Common myeloid progenitor, CD34-positive (primary cell): ENCODE measurements around the gene WDR18.
"Not testable (repeated sequence)": the region's sequence is repeated elsewhere in the genome, so short reads cannot be mapped to it uniquely, and the experiment has no call there.

Experiments used
- CTCF ChIA-PET: fragments of 350-600 bp; sonication (Branson Sonifier 250); formaldehyde crosslinking; loops from one replicate; lab custom pipeline; 2021; ENCODE audit warnings: antibody characterized with exemption; lab: Charles Lee
- POLR2A ChIA-PET: fragments of 350-600 bp; sonication (Branson Sonifier 250); formaldehyde crosslinking; loops from one replicate; lab custom pipeline; 2021; ENCODE audit warnings: antibody characterized with exemption; lab: Charles Lee
- DNase-seq, 3 donors: peaks; one replicate each; pipeline versions ENCODE4 v3.0.0 to v3.0.0-alpha.2; 2013
- H3K27ac ChIP-seq, 2 experiments: 1 replicate in 1 of 2; 2 replicates in 1 of 2; pipeline ENCODE4 v1.7.0; 2013; ENCODE audit warnings: inconsistent platforms in 2 of 2, low read length in 2 of 2, mild to moderate bottlenecking in 2 of 2, low read depth in 1 of 2, moderate library complexity in 1 of 2; ENCODE audit not compliant: severe bottlenecking in 2 of 2, insufficient read depth in 1 of 2, poor library complexity in 1 of 2
- H3K27me3 ChIP-seq, 5 experiments: replicated peaks in 2 of 5; 1 replicate in 3 of 5; 2 replicates in 2 of 5; pipeline versions ENCODE4 v1.6.1 to v1.7.0; 2013; ENCODE audit warnings: low read length in 4 of 5, mild to moderate bottlenecking in 2 of 5, moderate library complexity in 2 of 5, inconsistent platforms in 1 of 5; ENCODE audit not compliant: insufficient read depth in 5 of 5, control insufficient read depth in 4 of 5
- H3K36me3 ChIP-seq, 4 experiments: 1 replicate in 2 of 4; 2 replicates in 2 of 4; pipeline versions ENCODE4 v1.6.1 to v1.7.0; 2013; ENCODE audit warnings: low read length in 3 of 4, control low read depth in 1 of 4, mild to moderate bottlenecking in 1 of 4; ENCODE audit not compliant: control insufficient read depth in 4 of 4, insufficient read depth in 4 of 4
- H3K4me1 ChIP-seq, 4 experiments: 1 replicate in 3 of 4; 2 replicates in 1 of 4; pipeline versions ENCODE4 v1.6.1 to v1.7.1; 2013; ENCODE audit warnings: low read length in 3 of 4, mild to moderate bottlenecking in 3 of 4, control low read depth in 1 of 4, inconsistent platforms in 1 of 4, moderate library complexity in 1 of 4; ENCODE audit not compliant: control insufficient read depth in 4 of 4, insufficient read depth in 4 of 4; ENCODE audit errors: control extremely low read depth in 1 of 4
- H3K4me3 ChIP-seq, 7 experiments: 1 replicate in 4 of 7; 2 replicates in 3 of 7; pipeline versions ENCODE4 v1.5.1 to v1.7.0; 2013; ENCODE audit warnings: mild to moderate bottlenecking in 7 of 7, low read length in 6 of 7, moderate library complexity in 6 of 7, inconsistent platforms in 2 of 7, low read depth in 2 of 7, control low read depth in 1 of 7; ENCODE audit not compliant: insufficient read depth in 4 of 7, control insufficient read depth in 1 of 7; ENCODE audit errors: extremely low read depth in 1 of 7
- H3K9me3 ChIP-seq, 5 experiments: 1 replicate in 4 of 5; 2 replicates in 1 of 5; pipeline versions ENCODE4 v1.6.1 to v1.7.1; 2013; ENCODE audit warnings: low read length in 4 of 5, mild to moderate bottlenecking in 2 of 5, inconsistent platforms in 1 of 5, low read depth in 1 of 5, moderate library complexity in 1 of 5; ENCODE audit not compliant: control insufficient read depth in 4 of 5, insufficient read depth in 2 of 5; ENCODE audit errors: control extremely low read depth in 1 of 5
- WGBS: methylation state at CpG from one replicate; pipeline ENCODE4 v1.1.5; 2013; ENCODE audit not compliant: insufficient coverage; 5-methylcytosine and 5-hydroxymethylcytosine counted together

WDR18 gene

DNA sequence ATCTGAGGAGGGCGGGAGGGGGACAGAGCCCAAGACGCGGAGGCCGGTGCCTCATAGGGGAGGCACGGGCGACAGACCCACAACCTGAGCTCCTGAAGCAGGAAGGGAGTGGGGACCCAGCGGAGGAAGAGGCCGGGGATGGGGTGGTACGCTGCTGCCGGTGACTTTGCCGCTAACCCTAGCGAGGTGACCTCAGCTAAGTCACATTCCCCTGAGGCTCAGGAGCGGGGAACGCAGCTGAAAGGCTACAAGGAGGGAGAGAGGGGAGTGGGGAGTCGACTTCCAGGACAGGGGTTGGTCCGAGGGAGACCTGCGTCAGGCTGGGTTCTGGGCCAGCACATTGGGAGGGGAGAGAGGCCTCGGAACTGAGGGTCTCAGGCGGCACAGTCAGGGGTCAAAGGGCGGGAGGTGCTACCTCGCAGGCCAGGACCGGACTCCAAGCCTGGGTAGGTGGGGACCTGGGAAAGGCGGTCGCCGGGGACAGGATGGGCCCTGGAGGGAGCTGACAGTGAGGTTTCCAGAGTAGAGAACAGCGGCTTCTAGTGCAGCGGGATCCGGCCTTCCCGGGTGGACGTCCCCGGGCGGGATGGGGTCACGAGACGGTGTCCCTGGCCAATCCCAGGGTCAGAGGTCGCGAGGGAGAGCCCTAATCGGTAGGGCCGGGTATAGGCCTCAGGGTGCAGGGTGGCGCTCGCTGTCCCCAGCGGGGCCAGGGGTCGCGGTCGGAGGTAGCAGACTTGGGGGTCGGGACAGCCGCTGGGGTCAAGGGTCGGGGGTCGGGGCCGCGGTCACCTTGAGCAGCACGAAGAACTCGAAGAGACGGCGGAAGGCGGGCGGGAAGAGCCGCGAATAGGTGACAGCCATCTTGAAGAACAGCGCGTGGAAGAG is 36.1 kb downstream of the WDR18 start:
- POLR2A ChIA-PET = interaction anchor here (0.5 to 1.5 kb wide), 4 partner anchors 24 to 174 kb away, joined by 3 to 6 read pairs (median 4); partner anchors contain the start of gene WDR18
- H3K27ac ChIP-seq = peak overlapping the region; percentile 99
- peak in 1 of 3 donors; percentile 70 for DNase-seq
- WGBS = under 1% methylated on average over 59 of the region's 60 CpGs
- H3K9me3 ChIP-seq = no peaks in the 10 kb centered on the region
- H3K4me3 ChIP-seq = peak overlapping the region; percentile 66 to 97 (median 91)
- peaks cover 0 to 32% (median 6%) of the 10 kb centered on the region in 4 experiments for H3K36me3 ChIP-seq
- H3K27me3 ChIP-seq = no peaks in the 10 kb centered on the region
- CTCF ChIA-PET = interaction anchor here (1.0 to 1.8 kb wide), 6 partner anchors 15 to 68 kb away, joined by 3 to 7 read pairs (median 3); partner anchors contain the start of gene GRIN3B
- H3K4me1 ChIP-seq = peaks cover 0 to 45% (median 41%) of the 10 kb centered on the region in 4 experiments

DNA sequence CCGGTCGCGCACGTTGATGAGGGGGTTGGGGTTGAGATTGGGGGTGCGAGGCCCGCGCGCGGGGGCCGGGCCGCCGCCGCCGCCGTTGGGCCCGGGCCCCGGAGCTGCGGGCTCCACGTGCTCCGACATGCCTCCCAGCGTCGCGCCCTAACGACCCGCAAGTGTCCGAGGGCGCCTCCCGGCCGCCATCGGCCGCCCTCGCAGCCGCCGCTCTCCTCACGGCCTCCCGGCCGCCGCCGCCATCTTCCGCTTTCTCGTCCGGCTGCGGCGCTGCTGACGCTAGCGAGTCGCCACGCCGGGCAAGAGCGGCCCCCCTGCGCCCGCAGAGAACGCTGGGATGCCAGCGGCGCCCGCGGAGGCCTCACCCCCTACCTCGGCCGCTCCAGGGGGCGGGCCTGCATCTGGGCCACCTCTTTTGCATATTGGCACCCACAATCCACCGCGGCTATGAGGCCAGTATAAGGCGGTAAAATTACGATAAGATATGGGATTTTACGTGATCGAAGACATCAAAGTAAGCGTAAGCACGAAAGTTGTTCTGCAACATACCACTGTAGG is 36.8 kb downstream of the WDR18 start, which contains the start of gene TMEM259:
Gene TMEM259, minus strand, starts transcription at position 256 of the 558 bp plus-strand sequence. Its CDS starts 127 bp downstream, at position 129.
- DNase-seq = peak; percentile 97 to 99 (median 98)
- Histone ChIP-seq H3K9me3 (no peaks in the 10 kb centered on the region), H3K36me3 (peaks cover 0 to 30% (median 5%) of the 10 kb centered on the region in 4 experiments), H3K27me3 (no peaks in the 10 kb centered on the region), H3K4me1 (peaks cover 0 to 47% (median 44%) of the 10 kb centered on the region in 4 experiments), H3K4me3 (peak within 1 kb of the TSS; percentile 66 to 97 (median 91)), H3K27ac (peak within 1 kb of the TSS; percentile 99)
- ChIA-PET CTCF (interaction anchor here (0.9 to 1.8 kb wide), 4 partner anchors 8 to 69 kb away, joined by 3 to 9 read pairs (median 5); partner anchors contain the start of gene GRIN3B), POLR2A (interaction anchor here (0.6 to 1.5 kb wide), 5 partner anchors 18 to 186 kb away, joined by 3 to 5 read pairs (median 3); partner anchors contain the start of genes ARHGAP45 and WDR18)
- 0% methylated on average over 50 of the region's 68 CpGs for WGBS

DNA sequence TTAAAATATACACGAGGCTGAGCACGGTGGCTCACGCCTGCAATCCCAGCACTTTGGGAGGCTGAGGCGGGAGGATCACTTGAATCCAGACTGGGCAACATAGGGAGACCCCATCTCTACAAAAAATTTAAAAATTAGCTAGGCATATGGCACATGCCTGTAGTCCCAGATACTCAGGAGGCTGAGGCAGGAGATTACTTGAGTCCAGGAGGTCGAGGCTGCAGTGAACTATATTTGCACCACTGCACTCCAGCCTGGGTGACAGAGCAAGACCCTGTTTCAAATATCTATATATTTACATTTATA is 39.7 kb downstream of the WDR18 start:
- H3K9me3 ChIP-seq, H3K27ac ChIP-seq, H3K4me3 ChIP-seq, H3K36me3 ChIP-seq, H3K27me3 ChIP-seq, POLR2A ChIA-PET, DNase-seq: not testable (repeated sequence)
- WGBS = 90% methylated on average over 4 of the region's 5 CpGs
- CTCF ChIA-PET = interaction anchor here (1.4 kb wide), 1 partner anchor 8 kb away, joined by 3 read pairs; no protein-coding TSS in a partner anchor
- peaks cover 0 to 48% (median 43%) of the 10 kb centered on the region in 4 experiments for H3K4me1 ChIP-seq

DNA sequence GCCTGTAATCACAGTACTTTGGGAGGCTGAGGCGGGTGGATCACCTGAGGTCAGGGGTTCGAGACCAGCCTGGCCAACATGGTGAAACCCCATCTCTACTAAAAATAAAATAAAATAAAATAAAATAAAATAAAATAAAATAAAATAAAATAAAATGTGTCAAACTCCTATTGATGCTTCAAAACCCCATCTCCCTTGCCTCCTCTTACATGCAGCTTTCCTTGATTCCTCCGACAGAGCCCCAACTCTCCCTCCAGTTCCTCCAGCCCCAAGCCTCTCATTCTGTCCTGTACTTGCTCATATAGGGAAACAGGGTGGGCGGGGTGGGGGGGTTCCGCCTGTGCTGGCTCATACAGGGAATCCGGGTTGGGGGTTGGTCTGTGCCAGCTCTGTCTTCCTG is 40.9 kb downstream of the WDR18 start:
- H3K27me3 ChIP-seq, DNase-seq, H3K4me3 ChIP-seq, H3K27ac ChIP-seq, H3K36me3 ChIP-seq, CTCF ChIA-PET, H3K9me3 ChIP-seq: not testable (repeated sequence)
- H3K4me1 ChIP-seq = peaks cover 0 to 42% (median 34%) of the 10 kb centered on the region in 4 experiments
- POLR2A ChIA-PET = interaction anchor here (1.5 kb wide), 1 partner anchor 13 kb away, joined by 4 read pairs; no protein-coding TSS in a partner anchor
- 100% methylated on average over 1 of the region's 6 CpGs for WGBS

DNA sequence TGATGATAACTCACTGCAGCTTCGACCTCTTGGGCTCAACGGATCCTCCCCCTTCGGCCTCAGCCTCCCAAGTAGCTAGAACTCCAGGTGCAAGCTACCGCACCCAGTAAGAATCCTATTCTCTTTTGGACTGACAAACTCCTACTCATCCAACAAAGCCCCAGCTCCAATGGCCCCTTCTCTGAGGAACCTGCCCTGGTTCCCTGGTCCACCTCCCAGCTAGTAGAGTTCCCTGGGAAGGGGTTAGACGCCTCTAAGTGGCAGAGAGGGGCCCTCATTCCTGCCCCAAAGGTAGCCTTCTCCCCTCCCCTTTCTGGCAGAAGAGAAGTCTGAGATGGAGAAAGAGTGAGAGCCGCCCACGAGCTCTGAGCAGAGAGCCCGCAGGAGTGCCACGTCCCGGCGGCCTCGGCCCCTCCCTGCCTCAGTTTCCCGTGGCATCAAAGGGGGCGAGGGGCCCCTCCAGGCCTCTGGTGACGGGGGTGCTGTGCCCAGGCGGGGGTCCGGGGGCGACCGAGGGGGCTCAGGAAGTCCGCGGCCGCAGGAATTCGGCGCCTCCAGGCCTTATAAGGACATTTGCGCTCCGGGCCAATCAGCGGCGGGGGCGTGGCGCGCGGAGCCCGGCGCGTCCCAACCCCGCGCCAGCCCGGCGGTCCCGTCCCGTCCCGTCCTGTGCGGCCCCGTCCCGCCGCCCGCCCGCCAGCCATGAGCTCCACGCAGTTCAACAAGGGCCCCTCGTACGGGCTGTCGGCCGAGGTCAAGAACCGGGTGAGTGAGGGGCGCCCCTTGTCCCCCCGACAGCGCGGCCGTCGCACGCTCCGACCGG is 42.0 kb downstream of the WDR18 start, which contains the start of gene CNN2:
Gene CNN2, plus strand, starts transcription at position 649 of the 823 bp plus-strand sequence. Its CDS starts 54 bp downstream, at position 703.
- WGBS = 5% methylated on average over 54 of the region's 63 CpGs
- POLR2A ChIA-PET = interaction anchor here (0.8 to 1.5 kb wide), 9 partner anchors 11 to 244 kb away, joined by 3 to 5 read pairs (median 3); partner anchors contain the start of genes ABCA7 and ARHGAP45
- H3K4me1 ChIP-seq = peaks cover 0 to 37% (median 29%) of the 10 kb centered on the region in 4 experiments
- no peaks in the 10 kb centered on the region for H3K27me3 ChIP-seq
- H3K27ac ChIP-seq = peak within 1 kb of the TSS; percentile 58 to 85
- no peaks in the 10 kb centered on the region for H3K9me3 ChIP-seq
- DNase-seq = peak; percentile 48 to 68 (median 63)
- CTCF ChIA-PET = interaction anchor here (1.0 to 5.3 kb wide), 3 partner anchors 12 to 80 kb away, joined by 3 to 44 read pairs (median 4); partner anchors contain the start of gene ABCA7
- peak within 1 kb of the TSS; percentile 74 to 92 (median 81) for H3K4me3 ChIP-seq
- peaks cover 0 to 11% (median 7%) of the 10 kb centered on the region in 4 experiments for H3K36me3 ChIP-seq
